Suprapubic skin (tissue), 4 donors: ENCODE measurements around the gene TMEM272. TPM values are rescaled to one million over a fixed set of nuclear protein-coding genes. Genes with fewer than 3 reads are reported as not detected.

Experiments used
- DNase-seq, 2 donors: peaks; one replicate each; pipeline ENCODE4 v3.0.0-alpha.2; 2019; ENCODE audit warnings: low spot score in 2 of 2
- H3K27ac ChIP-seq: fragments of 200-600 bp; sonication (generic); one replicate; pipeline ENCODE4 v1.5.1; 2019
- H3K27me3 ChIP-seq: fragments of 200-600 bp; sonication (generic); one replicate; pipeline ENCODE4 v1.5.1; 2019
- H3K36me3 ChIP-seq: fragments of 200-600 bp; sonication (generic); one replicate; pipeline ENCODE4 v1.5.1; 2019
- H3K4me1 ChIP-seq: fragments of 200-600 bp; sonication (generic); one replicate; pipeline ENCODE4 v1.5.1; 2019
- H3K4me3 ChIP-seq: fragments of 200-600 bp; sonication (generic); one replicate; pipeline ENCODE4 v1.5.1; 2019; ENCODE audit warnings: mild to moderate bottlenecking
- H3K9me3 ChIP-seq: fragments of 200-600 bp; sonication (generic); one replicate; pipeline ENCODE4 v1.5.1; 2019
- EP300 ChIP-seq: sonication (generic); formaldehyde crosslinking; IDR thresholded peaks from one replicate; pipeline ENCODE4 v1.6.1; 2017; ENCODE audit warnings: antibody characterized with exemption
- POLR2A ChIP-seq, 2 donors: fragments of 450-650 bp; IDR thresholded peaks; one replicate each; pipeline ENCODE4 v1.6.1; 2017; ENCODE audit warnings: antibody characterized with exemption in 2 of 2, mild to moderate bottlenecking in 2 of 2, moderate library complexity in 2 of 2
- POLR2AphosphoS5 ChIP-seq, 3 donors: sonication (generic); formaldehyde crosslinking; IDR thresholded peaks; one replicate each; pipeline ENCODE4 v1.6.1; 2017; ENCODE audit warnings: antibody characterized with exemption in 3 of 3
- WGBS: methylation state at CpG from one replicate; pipeline ENCODE4 v1.1.5; 2018; 5-methylcytosine and 5-hydroxymethylcytosine counted together
- total RNA-seq, 4 donors: library from RNA; depleted of rRNA; stranded (reverse); fragments of >200 nt; gene quantifications; one replicate each; pipeline ENCODE4 v1.1.0, GENCODE V29; 2016
- TF ChIP-seq, protein P1 (sequence below), 2 donors: fragments of 200-600 bp in 1 of 2; fragments of 450-650 bp in 1 of 2; sonication (generic) in 1 of 2; IDR thresholded peaks; one replicate each; pipeline ENCODE4 v1.5.1; 2016 to 2019; ENCODE audit warnings: antibody characterized with exemption in 2 of 2, mild to moderate bottlenecking in 1 of 2, moderate library complexity in 1 of 2

Gene TMEM272
- total RNA-seq, 4 donors from 2014 or later: 0.13 to 0.24 (median 0.17) TPM; not detected in 1

DNA sequence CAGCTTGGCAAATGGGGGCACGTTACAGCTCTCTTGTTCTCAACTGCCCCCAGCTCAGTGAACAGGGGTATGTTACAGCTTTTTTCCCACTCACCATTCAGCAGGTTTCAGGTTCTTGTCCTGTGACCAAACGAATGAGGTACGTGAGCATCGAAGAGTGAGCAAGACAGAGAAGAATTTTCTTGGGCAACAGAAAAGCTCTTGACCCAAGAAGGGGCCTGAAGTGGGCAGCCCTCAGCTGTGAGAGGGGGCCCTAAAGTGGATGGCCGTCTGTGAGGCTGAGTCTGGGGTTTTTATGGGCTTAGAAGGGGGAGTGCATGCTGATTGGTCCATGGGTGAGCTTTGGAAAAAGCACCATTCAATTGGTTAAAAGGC is 38.2 kb upstream of the TMEM272 start:
- Histone ChIP-seq H3K4me3 (no peak overlapping the region), H3K9me3 (no peaks in the 10 kb centered on the region), H3K27ac (no peak overlapping the region), H3K36me3 (no peaks in the 10 kb centered on the region), H3K27me3 (no peaks in the 10 kb centered on the region), H3K4me1 (no peaks in the 10 kb centered on the region)
- TF ChIP-seq EP300: no peak
- TF ChIP-seq, protein P1, sequence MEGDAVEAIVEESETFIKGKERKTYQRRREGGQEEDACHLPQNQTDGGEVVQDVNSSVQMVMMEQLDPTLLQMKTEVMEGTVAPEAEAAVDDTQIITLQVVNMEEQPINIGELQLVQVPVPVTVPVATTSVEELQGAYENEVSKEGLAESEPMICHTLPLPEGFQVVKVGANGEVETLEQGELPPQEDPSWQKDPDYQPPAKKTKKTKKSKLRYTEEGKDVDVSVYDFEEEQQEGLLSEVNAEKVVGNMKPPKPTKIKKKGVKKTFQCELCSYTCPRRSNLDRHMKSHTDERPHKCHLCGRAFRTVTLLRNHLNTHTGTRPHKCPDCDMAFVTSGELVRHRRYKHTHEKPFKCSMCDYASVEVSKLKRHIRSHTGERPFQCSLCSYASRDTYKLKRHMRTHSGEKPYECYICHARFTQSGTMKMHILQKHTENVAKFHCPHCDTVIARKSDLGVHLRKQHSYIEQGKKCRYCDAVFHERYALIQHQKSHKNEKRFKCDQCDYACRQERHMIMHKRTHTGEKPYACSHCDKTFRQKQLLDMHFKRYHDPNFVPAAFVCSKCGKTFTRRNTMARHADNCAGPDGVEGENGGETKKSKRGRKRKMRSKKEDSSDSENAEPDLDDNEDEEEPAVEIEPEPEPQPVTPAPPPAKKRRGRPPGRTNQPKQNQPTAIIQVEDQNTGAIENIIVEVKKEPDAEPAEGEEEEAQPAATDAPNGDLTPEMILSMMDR (IDR thresholded peaks at IDR 0.05): no peak
- no peak for TF ChIP-seq POLR2AphosphoS5 (IDR thresholded peaks at IDR 0.05)
- 73% methylated on average over 5 of the region's 5 CpGs for WGBS
- no peak for DNase-seq

DNA sequence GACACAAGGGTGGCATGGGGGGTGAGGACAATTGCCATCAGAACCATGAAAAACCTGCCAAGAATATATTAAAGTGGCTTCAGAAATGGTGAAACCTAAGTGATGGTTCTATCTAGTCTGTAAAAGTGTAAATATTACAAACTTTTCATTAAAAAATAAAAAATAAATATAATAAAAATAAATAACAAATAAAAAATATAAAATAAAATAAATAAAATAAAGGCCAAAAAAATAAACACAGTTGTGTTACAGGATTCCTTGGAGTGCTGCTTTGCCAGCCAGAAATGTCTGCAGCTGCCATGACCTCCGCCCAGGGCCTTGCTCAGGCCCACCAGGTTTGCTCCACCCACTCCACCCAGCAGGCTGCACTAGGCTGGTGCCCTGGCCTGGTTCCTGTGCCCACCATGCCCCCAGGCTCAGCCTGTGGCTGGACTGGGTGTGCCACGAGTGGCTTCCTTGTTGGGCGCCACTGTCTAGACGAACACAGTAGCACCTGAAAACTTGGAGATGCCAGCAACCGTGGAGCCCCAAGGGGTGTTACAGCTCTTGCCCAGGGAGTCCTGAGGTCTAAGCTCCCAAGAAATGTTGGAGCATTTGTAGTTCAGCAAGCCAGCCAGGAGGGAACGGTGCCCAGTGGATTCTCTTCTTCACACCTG is 37.7 kb upstream of the TMEM272 start:
- no peak overlapping the region for H3K4me3 ChIP-seq
- 87% methylated on average over 6 of the region's 6 CpGs for WGBS
- H3K4me1 ChIP-seq: no peaks in the 10 kb centered on the region
- H3K27ac ChIP-seq: no peak overlapping the region
- H3K27me3 ChIP-seq: no peaks in the 10 kb centered on the region
- no peaks in the 10 kb centered on the region for H3K36me3 ChIP-seq
- no peak for DNase-seq
- TF ChIP-seq, protein P1 (IDR thresholded peaks at IDR 0.05): no peak
- TF ChIP-seq EP300: no peak
- no peaks in the 10 kb centered on the region for H3K9me3 ChIP-seq

DNA sequence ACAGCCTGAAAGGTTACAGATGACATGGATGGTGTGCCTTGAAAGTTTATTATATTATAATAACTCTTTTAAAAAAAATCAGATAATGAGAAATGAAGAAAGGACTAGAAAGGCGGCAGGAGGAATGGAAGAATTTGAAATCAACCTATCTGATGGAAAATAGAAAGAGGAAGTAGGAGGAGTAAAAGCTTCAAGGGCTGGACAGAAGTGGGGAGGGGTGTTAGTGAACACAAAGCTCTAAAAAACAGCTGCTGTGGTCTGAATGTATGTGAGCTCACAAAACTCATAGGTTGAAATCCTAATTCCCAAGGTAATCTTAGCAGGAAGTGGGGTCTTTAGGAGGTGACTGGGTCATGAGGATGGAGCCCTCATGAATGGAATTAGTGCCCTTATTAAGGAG is 36.3 kb upstream of the TMEM272 start:
- DNase-seq: no peak

DNA sequence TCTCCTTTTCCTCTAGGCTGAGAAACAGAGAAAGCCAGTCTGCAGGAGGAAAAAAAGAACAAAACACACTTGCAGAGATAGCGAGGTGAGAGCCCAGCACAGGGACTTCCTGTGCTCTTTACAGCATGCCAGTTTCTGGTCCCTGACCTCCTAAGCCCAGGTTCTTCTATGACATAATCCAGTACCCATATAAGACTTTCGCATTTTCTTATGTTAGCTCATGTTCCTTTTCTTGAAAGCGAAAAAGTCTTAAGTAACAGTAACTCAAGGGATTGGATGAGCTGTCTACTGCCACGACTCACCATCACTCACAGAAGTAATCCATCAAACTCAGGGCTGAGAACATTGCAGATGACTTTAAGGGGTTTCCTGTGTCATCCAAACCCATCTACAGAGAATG is 34.2 kb upstream of the TMEM272 start:
- Histone ChIP-seq H3K4me3 (no peak overlapping the region), H3K36me3 (no peaks in the 10 kb centered on the region), H3K4me1 (no peaks in the 10 kb centered on the region), H3K27ac (no peak overlapping the region), H3K9me3 (no peaks in the 10 kb centered on the region), H3K27me3 (no peaks in the 10 kb centered on the region)
- TF ChIP-seq POLR2A (IDR thresholded peaks at IDR 0.05) (no peak), EP300 (no peak)
- TF ChIP-seq, protein P1 (IDR thresholded peaks at IDR 0.05): no peak
- WGBS: 84% methylated on average over 4 of the region's 4 CpGs
- no peak for DNase-seq

More for the DNA sequence above, 36.3 kb upstream of the TMEM272 start:
- no peaks in the 10 kb centered on the region for H3K27me3 ChIP-seq
- no peaks in the 10 kb centered on the region for H3K4me1 ChIP-seq
- H3K36me3 ChIP-seq: no peaks in the 10 kb centered on the region
- H3K27ac ChIP-seq: no peak overlapping the region
- WGBS: 86% methylated on average over 1 of the region's 1 CpG
- TF ChIP-seq EP300: no peak
- TF ChIP-seq POLR2A (IDR thresholded peaks at IDR 0.05): no peak
- TF ChIP-seq, protein P1 (IDR thresholded peaks at IDR 0.05): no peak
- TF ChIP-seq POLR2AphosphoS5 (IDR thresholded peaks at IDR 0.05): no peak
- no peak overlapping the region for H3K4me3 ChIP-seq
- no peaks in the 10 kb centered on the region for H3K9me3 ChIP-seq

DNA sequence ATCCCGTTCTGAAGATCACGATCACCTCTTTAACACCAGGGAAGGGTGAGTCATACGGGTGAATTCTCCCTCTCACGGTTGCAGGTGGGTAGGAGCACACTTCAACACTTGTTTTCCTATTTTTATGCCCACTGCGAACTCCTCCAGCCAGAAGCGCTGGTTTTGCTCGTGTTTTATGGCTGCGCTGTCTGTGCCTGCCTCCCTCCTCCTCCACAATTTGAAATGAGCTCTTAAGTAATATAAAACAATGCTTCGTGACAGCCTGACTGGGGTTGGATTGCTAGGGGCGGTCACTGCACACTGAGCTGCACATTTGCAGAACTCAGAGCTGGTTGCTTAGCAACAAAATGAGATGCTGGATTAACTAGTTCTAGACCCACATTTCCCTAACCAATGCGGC is 29.7 kb upstream of the TMEM272 start:
- WGBS: 42% methylated on average over 11 of the region's 11 CpGs
- Histone ChIP-seq H3K4me1 (no peaks in the 10 kb centered on the region), H3K4me3 (no peak overlapping the region), H3K36me3 (no peaks in the 10 kb centered on the region), H3K9me3 (no peaks in the 10 kb centered on the region), H3K27me3 (no peaks in the 10 kb centered on the region), H3K27ac (no peak overlapping the region)
- TF ChIP-seq, protein P1 (IDR thresholded peaks at IDR 0.05): no peak
- no peak for TF ChIP-seq POLR2A (IDR thresholded peaks at IDR 0.05)
- DNase-seq: no peak
